RWPE2 (cell line): ENCODE measurements around the gene ZNF333.

ENCODE experiments used
- ATAC-seq: fragments of 200-7000 bp; cut with Tn5 transposase; 3 replicates; pipeline ENCODE4 v1.9.1; 2021; ENCODE audit warnings: low read depth
- DNase-seq: peaks from one replicate; pipeline ENCODE4 v3.0.0-alpha.2; 2020; ENCODE audit warnings: low spot score
- H3K27ac ChIP-seq: fragments of 450-650 bp; 2 replicates; pipeline ENCODE4 v1.5.1; 2017; ENCODE audit warnings: mild to moderate bottlenecking; ENCODE audit not compliant: poor library complexity, severe bottlenecking
- H3K27me3 ChIP-seq: fragments of 250-450 bp; sonication (Bioruptor Pico); 2 replicates; pipeline ENCODE4 v1.5.1; 2021; ENCODE audit warnings: mild to moderate bottlenecking, moderate library complexity; ENCODE audit not compliant: insufficient read depth, poor library complexity, severe bottlenecking
- H3K36me3 ChIP-seq: fragments of 250-450 bp; sonication (Bioruptor Pico); 2 replicates; pipeline ENCODE4 v1.5.1; 2020; ENCODE audit warnings: low read depth, mild to moderate bottlenecking, moderate library complexity
- H3K4me1 ChIP-seq: fragments of 250-450 bp; sonication (Bioruptor Pico); 2 replicates; pipeline ENCODE4 v1.5.1; 2021; ENCODE audit warnings: mild to moderate bottlenecking, moderate library complexity; ENCODE audit not compliant: insufficient read depth, poor library complexity, severe bottlenecking
- H3K4me3 ChIP-seq: fragments of 250-450 bp; sonication (Bioruptor Pico); 2 replicates; pipeline ENCODE4 v1.5.1; 2021; ENCODE audit warnings: mild to moderate bottlenecking, moderate library complexity; ENCODE audit not compliant: severe bottlenecking
- H3K9me3 ChIP-seq: fragments of 250-450 bp; sonication (Bioruptor Pico); 2 replicates; pipeline ENCODE4 v1.5.1; 2021; ENCODE audit warnings: mild to moderate bottlenecking, moderate library complexity; ENCODE audit not compliant: severe bottlenecking
- CTCF ChIP-seq: fragments of 450-650 bp; IDR thresholded peaks from one replicate; pipeline ENCODE4 v1.5.1; 2017; ENCODE audit warnings: mild to moderate bottlenecking, moderate library complexity; ENCODE audit not compliant: poor library complexity, severe bottlenecking

The ZNF333 gene

GRCh38 chr19:14694641-14695266, 4.9 kb downstream of the ZNF333 start:
- no peak overlapping the region for H3K27ac ChIP-seq
- no peaks in the 10 kb centered on the region for H3K9me3 ChIP-seq
- no peaks in the 10 kb centered on the region for H3K4me1 ChIP-seq
- ATAC-seq, result no peak
- H3K27me3 ChIP-seq, result no peaks in the 10 kb centered on the region
- no peak overlapping the region for H3K4me3 ChIP-seq
- H3K36me3 ChIP-seq, result peaks cover 9% of the 10 kb centered on the region
- TF ChIP-seq CTCF, result no peak
- DNase-seq, result no peak

DNA sequence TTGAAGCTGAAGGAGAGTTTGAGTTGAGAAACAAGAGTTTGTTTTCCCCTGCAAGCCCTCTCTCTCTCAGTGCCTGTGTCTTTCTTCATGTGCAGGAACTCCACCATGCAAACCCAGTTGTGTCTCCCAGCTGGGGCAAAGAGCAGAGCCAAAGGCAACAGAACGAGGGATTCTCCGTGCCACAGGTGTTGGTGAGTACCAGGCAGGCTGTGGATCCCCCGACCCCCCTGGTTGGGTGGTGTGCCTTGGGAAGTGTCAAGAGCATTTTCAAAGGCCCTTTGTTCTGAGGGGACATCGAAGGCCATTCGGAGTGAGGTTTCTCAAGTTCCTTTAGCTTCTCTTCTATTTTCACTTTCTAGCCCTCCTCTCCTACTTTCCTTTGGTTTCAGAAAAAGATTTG, 5.6 kb downstream of the ZNF333 start:
- H3K9me3 ChIP-seq, result no peaks in the 10 kb centered on the region
- ATAC-seq (no peak), DNase-seq (no peak)
- H3K4me3 ChIP-seq, result no peak overlapping the region
- no peak for TF ChIP-seq CTCF
- no peaks in the 10 kb centered on the region for H3K4me1 ChIP-seq
- peaks cover 14% of the 10 kb centered on the region for H3K36me3 ChIP-seq
- no peak overlapping the region for H3K27ac ChIP-seq
- H3K27me3 ChIP-seq, result no peaks in the 10 kb centered on the region

- no peak overlapping the region for H3K4me3 ChIP-seq
- peaks cover 17% of the 10 kb centered on the region for H3K36me3 ChIP-seq
- H3K4me1 ChIP-seq, result no peaks in the 10 kb centered on the region
- TF ChIP-seq CTCF, result no peak
- no peaks in the 10 kb centered on the region for H3K27me3 ChIP-seq
- no peaks in the 10 kb centered on the region for H3K9me3 ChIP-seq
- no peak for DNase-seq
- no peak overlapping the region for H3K27ac ChIP-seq
- 0 out of 3 replicates have a peak, but pooled peaks have one; percentile 40 for ATAC-seq
Measured at GRCh38 chr19:14699641-14700040, 9.8 kb downstream of the ZNF333 start.

DNA sequence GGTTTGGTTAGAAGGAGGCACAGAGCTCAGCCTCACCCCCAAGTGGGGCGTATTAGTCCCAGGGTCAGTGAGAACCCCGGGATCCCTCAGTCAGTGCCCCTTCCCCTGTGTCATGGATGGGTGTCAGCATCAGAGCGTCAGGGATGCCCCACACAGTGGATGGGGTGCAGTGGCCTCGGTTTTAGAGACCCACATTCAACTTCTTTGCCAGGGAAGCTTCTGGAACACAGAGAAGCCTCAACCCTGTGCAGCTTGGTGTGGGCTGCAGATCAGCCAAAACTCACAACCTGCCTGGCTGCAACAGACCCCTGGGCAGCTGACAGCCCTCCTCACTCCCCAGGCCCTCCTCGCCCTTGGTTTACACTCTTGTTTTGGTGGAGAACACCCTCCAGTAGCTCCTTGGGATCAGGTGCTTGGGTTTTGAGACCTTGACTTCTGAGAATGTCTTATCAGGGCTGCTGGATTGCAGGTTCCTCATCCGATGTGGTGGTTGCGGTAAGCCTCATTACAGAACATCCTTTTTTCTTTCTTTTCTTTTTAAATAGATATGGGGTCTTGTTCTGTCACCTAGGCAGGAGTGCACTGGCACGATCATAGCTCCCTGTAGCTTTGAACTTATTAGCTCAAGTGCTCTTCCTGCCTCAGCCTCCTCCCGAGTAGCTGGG, 11.0 kb downstream of the ZNF333 start:
- no peak for TF ChIP-seq CTCF
- Histone ChIP-seq H3K4me1 (no peaks in the 10 kb centered on the region), H3K27ac (no peak overlapping the region), H3K9me3 (no peaks in the 10 kb centered on the region), H3K4me3 (no peak overlapping the region), H3K27me3 (no peaks in the 10 kb centered on the region), H3K36me3 (peaks cover 17% of the 10 kb centered on the region)
- ATAC-seq (no peak), DNase-seq (no peak)

- TF ChIP-seq CTCF, result no peak
- ATAC-seq, result no peak
Measured at GRCh38 chr19:14703833-14704232, 14.0 kb downstream of the ZNF333 start.

More at GRCh38 chr19:14703833-14704232, 14.0 kb downstream of the ZNF333 start:
- no peaks in the 10 kb centered on the region for H3K4me1 ChIP-seq
- no peak overlapping the region for H3K27ac ChIP-seq
- no peak for DNase-seq
- no peaks in the 10 kb centered on the region for H3K27me3 ChIP-seq
- H3K9me3 ChIP-seq, result no peaks in the 10 kb centered on the region
- H3K36me3 ChIP-seq, result peaks cover 18% of the 10 kb centered on the region
- H3K4me3 ChIP-seq, result no peak overlapping the region
